HFF-Myc (cell line): ENCODE results near the gene CERK.
"Not testable (repeated sequence)": the region's sequence is repeated elsewhere in the genome, so short reads cannot be mapped to it uniquely, and the experiment has no call there.

Source experiments
- DNase-seq: peaks from one replicate; pipeline ENCODE4 v3.0.0-alpha.2; 2011; ENCODE audit warnings: low read depth; ENCODE audit errors: extremely low read depth
- H3K4me3 ChIP-seq: replicated peaks from 2 replicates; pipeline ENCODE4 v1.5.1; 2011; ENCODE audit warnings: low read depth, mild to moderate bottlenecking, control low read depth, low read length
- CTCF ChIP-seq: IDR thresholded peaks from 2 replicates; pipeline ENCODE4 v1.5.1; 2012; ENCODE audit warnings: mild to moderate bottlenecking, low read depth, low read length, control low read depth; ENCODE audit errors: missing control alignments

The CERK gene

DNA sequence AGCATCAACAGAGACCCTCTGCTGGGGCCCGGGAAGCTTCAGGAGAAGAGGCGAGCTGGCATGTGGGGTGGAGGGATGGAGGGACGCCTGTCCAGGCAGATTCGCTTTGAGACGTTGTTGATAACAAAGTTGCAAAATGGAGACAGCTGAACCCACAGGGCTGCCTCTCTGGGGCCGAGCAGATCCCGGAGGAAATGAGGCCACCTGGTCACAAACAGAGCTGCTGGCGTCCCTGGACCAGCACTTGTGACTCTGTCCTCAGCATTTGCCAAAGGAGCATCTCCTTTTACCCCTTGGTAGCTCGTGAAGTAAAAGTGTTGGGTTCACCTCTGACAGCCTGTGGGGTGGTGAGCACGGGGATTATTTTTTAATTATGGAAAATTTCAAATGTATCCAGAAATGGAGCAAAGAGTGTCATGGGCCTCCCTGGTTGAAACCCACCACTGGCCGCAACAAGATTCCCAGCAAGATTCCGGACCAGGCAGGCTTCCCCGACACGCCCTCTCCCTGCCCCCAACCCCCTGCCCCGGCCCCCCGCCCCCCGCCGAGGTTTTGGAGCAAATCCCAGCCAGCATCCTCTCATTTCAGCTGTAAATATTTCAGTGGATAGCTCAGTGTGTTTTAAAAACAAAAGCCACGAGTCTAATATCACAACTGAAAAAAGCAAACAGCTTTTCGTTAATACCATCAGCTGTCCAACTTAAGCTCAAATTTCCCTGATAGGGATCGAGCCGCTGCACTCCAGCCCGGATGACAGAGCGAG is 97.6 kb downstream of the CERK start:
- no peak for DNase-seq
- no peak for TF ChIP-seq CTCF

GRCh38 chr22:46639843-46640242 is 98.2 kb downstream of the CERK start:
- DNase-seq: no peak
- TF ChIP-seq CTCF: no peak
- no peak overlapping the region for H3K4me3 ChIP-seq

More for the DNA sequence above, 97.6 kb downstream of the CERK start:
- H3K4me3 ChIP-seq: no peak overlapping the region

DNA sequence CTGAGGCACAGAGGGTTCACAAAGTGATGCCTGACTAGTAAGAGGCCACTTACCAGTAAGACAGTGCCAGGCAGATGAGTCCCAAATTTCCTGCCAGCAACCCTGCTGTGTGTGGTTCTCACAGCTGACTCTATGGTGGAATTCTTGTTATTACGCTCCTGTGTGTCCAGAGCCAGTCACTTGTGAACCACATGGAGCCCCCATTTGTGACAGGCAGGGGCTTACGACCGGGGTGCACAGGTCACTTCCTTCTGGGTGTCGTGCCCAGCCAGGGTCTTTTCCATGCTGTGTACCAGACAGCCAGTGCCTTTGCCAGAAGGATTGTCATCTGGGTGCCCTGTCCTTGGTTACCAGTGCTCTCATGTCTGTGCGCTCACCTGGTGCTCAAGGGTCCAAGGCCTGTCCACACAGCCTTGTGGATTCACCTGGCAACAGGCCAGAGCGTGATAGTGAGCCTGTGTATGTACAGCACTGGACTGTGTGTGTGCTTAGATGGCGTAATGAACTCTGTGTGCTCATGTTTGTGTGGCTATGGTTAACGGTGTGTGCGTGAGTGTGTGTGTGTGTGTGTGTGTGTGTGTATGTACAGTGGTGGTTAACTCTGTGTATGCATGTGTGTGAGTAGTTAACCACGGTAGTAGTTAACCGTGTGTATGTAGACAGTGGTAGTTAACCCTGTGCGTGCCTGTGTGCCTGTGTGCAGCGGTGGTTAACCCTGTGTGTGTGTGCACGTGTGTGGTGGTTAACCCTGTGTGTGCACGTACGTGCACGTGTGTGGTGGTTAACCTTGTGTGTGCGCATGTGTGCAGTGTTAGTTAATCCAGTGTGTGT is 99.2 kb downstream of the CERK start:
- H3K4me3 ChIP-seq: no peak overlapping the region
- no peak for TF ChIP-seq CTCF
- no peak for DNase-seq

DNA sequence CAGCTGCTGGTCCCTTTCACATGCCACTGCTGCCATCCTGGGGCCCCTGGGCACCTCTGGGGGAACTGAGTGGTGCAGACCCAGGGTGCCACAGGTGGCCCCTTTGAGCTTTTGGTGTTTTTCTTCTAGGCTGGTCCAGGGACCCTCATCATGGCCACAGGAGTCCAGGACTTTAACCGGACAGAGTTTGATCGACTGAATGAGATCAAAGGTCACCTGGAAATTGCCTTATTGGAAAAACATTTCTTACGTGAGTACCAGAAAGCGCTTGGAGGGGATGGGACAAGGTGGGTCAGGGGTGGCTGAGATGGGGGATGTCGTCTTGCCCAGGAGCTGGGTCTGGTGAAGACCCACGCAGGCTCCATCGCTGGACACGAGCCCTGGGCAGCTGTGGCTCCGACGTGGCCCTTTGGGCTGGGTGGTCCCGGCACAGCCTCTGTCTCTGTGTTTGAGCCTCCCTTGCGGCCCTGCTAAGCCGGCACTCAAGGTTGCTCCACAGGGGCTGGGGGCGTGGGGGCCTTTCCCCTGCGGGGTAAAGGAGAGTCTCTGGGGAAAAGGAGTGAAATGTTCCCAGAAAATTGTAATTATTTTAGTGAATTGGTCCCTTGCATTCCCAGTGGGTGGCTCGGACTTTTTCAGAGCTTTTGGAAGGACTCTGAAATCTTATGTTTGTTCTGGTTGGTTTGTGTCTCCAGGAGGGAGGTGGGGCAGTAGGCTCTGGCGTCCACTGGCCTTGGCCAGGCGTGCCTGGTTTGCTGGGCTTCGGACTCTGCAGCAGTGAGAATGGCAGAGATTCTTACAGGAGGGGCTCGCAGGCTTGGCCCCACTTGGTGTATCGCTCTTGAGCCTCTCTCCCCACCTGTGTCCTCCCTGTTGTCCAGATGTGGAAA is 100.1 kb downstream of the CERK start:
- DNase-seq: no peak
- TF ChIP-seq CTCF: no peak
- H3K4me3 ChIP-seq: no peak overlapping the region

GRCh38 chr22:46636221-46637002 is 101.6 kb downstream of the CERK start:
- no peak for DNase-seq
- TF ChIP-seq CTCF: no peak
- no peak overlapping the region for H3K4me3 ChIP-seq

GRCh38 chr22:46635756-46636155 is 102.3 kb downstream of the CERK start:
- no peak for TF ChIP-seq CTCF
- H3K4me3 ChIP-seq: no peak overlapping the region
- no peak for DNase-seq

DNA sequence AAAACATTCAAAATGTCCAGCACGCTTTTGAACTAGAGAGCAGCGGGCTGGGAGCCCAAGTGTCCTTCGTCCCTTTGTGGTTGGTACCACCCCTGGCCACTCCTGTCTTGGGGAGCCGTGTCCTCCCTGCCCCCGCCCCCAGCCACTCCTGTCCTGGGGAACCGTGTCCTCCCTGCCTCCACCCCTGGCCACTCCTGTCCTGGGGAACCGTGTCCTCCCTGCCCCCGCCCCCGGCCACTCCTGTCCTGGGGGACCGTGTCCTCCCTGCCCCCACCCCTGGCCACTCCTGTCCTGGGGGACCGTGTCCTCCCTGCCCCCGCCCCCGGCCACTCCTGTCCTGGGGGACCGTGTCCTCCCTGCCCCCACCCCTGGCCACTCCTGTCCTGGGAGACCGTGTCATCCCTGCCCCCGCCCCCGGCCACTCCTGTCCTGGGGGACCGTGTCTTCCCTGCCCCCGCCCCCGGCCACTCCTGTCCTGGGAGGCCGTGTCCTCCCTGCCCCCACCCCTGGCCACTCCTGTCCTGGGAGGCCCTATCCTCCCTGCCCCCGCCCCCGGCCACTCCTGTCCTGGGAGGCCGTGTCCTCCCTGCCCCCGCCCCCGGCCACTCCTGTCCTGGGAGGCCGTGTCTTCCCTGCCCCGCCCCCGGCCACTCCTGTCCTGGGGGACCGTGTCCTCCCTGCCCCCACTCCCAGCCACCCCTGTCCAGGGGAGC is 102.9 kb downstream of the CERK start:
- H3K4me3 ChIP-seq, DNase-seq: not testable (repeated sequence)
